CD1c-positive myeloid dendritic cell (primary cell): ENCODE measurements around the gene EMID1.
"Not testable (repeated sequence)": the region's sequence is repeated elsewhere in the genome, so short reads cannot be mapped to it uniquely, and the experiment has no call there.

ENCODE experiments used
- DNase-seq: peaks from one replicate; pipeline ENCODE4 v3.0.0-alpha.2; 2016; ENCODE audit errors: extremely low spot score

The EMID1 gene

GRCh38 chr22:29211066-29211465, 5.4 kb downstream of the EMID1 start:
- DNase-seq = no peak

- no peak for DNase-seq
These were observed 5.8 kb downstream of the EMID1 start for GRCh38 chr22:29211466-29211865.

GRCh38 chr22:29212743-29213142, 7.0 kb downstream of the EMID1 start:
- DNase-seq = no peak

- no peak for DNase-seq
These were observed 7.8 kb downstream of the EMID1 start for GRCh38 chr22:29213493-29213892.

GRCh38 chr22:29214232-29214631, 8.5 kb downstream of the EMID1 start:
- no peak for DNase-seq

GRCh38 chr22:29215012-29215860, 9.5 kb downstream of the EMID1 start:
- DNase-seq = no peak

- no peak for DNase-seq
These were observed 10.5 kb downstream of the EMID1 start for GRCh38 chr22:29216011-29216872.

GRCh38 chr22:29216873-29217666, 11.4 kb downstream of the EMID1 start:
- peak; percentile 39 for DNase-seq

- no peak for DNase-seq
These were observed 12.4 kb downstream of the EMID1 start for GRCh38 chr22:29217827-29218757.

- DNase-seq = no peak
These were observed 13.2 kb downstream of the EMID1 start for GRCh38 chr22:29218758-29219408.

GRCh38 chr22:29219409-29219782, 13.7 kb downstream of the EMID1 start:
- DNase-seq = not testable (repeated sequence)

GRCh38 chr22:29219881-29220670, 14.4 kb downstream of the EMID1 start:
- DNase-seq = no peak

GRCh38 chr22:29224121-29224858, 18.6 kb downstream of the EMID1 start:
- no peak for DNase-seq

- no peak for DNase-seq
These were observed 19.2 kb downstream of the EMID1 start for GRCh38 chr22:29224859-29225410.

- no peak for DNase-seq
These were observed 19.9 kb downstream of the EMID1 start for GRCh38 chr22:29225422-29226090.

GRCh38 chr22:29226351-29226981, 20.8 kb downstream of the EMID1 start:
- no peak for DNase-seq
